ENCODE measurements around the gene TFB2M.

The TFB2M gene

DNA sequence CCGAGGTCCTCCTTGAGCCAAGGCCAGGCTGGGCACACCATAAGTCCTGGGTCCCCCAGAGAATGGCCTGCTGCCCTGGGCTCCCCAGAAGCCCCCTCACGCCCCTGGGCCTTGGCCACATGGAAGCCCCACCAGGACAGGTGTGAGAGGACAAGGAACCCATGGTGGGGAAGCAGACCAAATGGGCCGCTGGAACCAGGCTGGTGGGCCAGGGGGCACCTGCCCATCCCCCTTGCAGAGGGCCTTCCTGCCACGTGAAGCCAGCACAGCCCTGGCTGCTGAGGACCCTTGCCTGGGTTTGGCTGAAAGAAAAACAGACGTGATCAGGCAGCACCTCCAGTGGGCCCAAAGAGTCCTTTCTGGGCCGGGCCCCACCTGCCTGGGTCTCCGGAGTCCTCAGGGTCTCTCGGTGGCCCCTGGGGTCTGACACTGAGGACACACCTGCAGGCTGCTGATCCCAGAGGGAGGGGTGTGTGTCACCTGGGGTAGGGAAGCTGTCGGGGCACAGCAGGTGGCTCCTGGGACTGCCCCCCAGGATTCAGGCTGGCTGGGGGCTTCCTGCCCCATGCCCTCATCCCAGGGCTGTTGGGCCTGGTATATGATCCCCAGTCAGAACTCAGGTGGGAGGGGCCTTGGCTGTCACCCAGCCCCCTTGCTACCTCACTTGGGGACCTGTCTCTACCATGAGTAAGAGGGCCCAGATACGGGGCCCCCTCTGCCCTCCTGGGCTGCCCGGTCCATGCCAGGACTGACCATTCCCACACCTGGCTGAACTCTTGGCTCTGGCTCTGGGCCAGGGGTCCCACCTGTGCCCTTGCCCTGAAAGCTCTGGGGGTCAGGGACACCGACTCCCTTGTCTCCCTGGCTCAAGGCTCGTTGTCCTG, 55.7 kb downstream of the TFB2M start:
- H3K9ac ChIP-seq (ENCODE audit: low read depth in 1 of 2, low read length in 2 of 2): no peak overlapping the region
- H3K4me3 ChIP-seq (ENCODE audit: low read length in 2 of 2): no peak overlapping the region
- H3K27me3 ChIP-seq (ENCODE audit: control insufficient read depth in 2 of 2, insufficient read depth in 2 of 2, low read length in 2 of 2): no peaks in the 10 kb centered on the region
- H3K9me3 ChIP-seq (ENCODE audit: control insufficient read depth in 2 of 2, low read length in 2 of 2): peaks cover 0 to 6% of the 10 kb centered on the region in 2 donors
- no peaks in the 10 kb centered on the region for H3K36me3 ChIP-seq (ENCODE audit: control insufficient read depth in 2 of 2, insufficient read depth in 2 of 2, low read length in 2 of 2)
- no peak overlapping the region for H3K27ac ChIP-seq (ENCODE audit: low read depth in 2 of 2, low read length in 2 of 2)
- H3K4me1 ChIP-seq (ENCODE audit: control insufficient read depth in 2 of 2, insufficient read depth in 2 of 2, low read length in 2 of 2): peaks cover 0 to 10% of the 10 kb centered on the region in 2 donors

DNA sequence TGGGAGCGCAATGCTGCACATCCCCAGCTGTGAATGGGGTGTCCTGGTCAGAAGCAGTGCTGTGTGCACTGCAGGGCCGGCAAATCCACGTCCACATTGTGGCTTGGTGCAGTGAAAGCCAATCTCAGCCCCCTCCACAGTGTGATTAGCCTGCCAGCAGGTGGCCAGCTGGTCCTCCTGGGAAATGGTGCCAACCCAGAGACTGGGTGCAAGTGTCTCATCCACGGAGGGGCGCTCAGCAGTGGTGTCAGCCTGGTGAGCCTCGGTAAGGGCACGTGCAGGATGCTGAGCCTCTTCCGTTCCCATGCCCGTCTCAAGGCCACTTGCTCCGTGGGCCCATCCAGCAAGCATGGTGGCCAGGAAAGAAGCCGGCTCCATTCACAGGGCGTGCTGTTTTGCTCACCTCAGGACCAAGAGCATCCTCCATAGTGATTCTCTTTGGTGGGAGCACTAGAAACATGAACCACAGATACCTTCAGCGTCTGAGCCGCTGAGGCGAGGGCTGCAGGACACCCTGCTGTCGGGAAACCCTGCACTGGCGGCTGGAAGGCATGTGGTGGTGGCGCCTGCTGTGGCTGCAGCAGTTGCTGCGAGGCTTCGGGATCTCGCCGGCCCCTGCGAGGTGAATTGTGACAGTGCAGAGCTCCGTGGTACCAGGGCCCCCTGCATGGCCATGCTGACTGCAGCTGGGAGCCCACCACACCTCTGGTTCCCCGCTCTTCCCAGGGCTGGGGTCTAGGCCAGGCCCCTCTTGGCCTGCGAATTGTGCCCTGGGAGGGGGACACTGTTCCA, 57.0 kb downstream of the TFB2M start:
- Histone ChIP-seq H3K9ac (ENCODE audit: low read depth in 1 of 2, low read length in 2 of 2) (no peak overlapping the region), H3K4me3 (ENCODE audit: low read length in 2 of 2) (no peak overlapping the region), H3K9me3 (ENCODE audit: control insufficient read depth in 2 of 2, low read length in 2 of 2) (no peaks in the 10 kb centered on the region), H3K27ac (ENCODE audit: low read depth in 2 of 2, low read length in 2 of 2) (no peak overlapping the region), H3K36me3 (ENCODE audit: control insufficient read depth in 2 of 2, insufficient read depth in 2 of 2, low read length in 2 of 2) (no peaks in the 10 kb centered on the region), H3K27me3 (ENCODE audit: control insufficient read depth in 2 of 2, insufficient read depth in 2 of 2, low read length in 2 of 2) (no peaks in the 10 kb centered on the region), H3K4me1 (ENCODE audit: control insufficient read depth in 2 of 2, insufficient read depth in 2 of 2, low read length in 2 of 2) (peaks cover 0 to 10% of the 10 kb centered on the region in 2 donors)

DNA sequence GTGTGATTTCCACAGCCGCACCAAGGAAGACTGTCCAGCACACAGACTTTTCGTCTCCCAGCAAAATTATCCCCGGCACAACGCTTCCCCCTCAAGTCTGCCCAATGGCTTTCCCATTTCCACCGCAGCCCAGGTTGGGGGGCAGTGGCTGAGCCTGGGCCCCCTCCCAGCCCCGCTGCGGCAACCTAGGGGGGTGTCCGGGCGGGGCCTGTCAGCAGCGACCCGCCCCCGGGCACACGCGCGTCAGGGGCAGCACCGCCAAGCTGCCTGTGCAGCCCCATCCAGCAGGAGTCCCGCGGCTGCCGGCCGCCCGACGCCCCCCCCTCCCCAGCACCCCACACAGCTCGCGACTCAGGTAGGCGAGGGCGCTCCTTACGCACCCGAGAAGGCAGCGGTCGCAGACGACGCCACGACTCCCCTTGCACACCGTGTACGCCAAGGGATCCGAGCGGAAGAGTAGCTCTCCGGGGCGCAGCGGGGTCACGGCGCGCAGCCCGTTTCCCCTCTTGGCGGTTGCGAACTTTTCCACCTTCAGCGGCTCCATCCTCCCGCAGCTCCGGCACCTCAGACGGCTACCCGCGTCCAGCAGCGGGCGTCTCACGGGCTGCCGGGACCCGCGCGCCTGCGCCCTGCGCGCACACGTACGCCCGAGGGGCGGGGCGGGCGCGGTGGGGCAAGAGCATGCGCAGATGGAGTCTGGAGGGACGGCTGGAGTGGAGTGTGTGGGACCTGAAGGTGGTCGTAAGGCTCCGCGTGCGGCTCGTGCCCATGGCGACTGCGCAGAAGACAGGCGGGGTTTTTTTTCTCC, 59.2 kb downstream of the TFB2M start, which contains the start of gene SMYD3:
SMYD3 (minus strand) TSS at position 606 of the 808 bp plus-strand sequence.
- Histone ChIP-seq H3K9ac (ENCODE audit: low read depth in 1 of 2, low read length in 2 of 2) (peak within 1 kb of the TSS; percentile 70 to 83), H3K27me3 (ENCODE audit: control insufficient read depth in 2 of 2, insufficient read depth in 2 of 2, low read length in 2 of 2) (no peaks in the 10 kb centered on the region), H3K4me1 (ENCODE audit: control insufficient read depth in 2 of 2, insufficient read depth in 2 of 2, low read length in 2 of 2) (peaks cover 0 to 16% of the 10 kb centered on the region in 2 donors), H3K27ac (ENCODE audit: low read depth in 2 of 2, low read length in 2 of 2) (peak within 1 kb of the TSS; percentile 30 to 65), H3K4me3 (ENCODE audit: low read length in 2 of 2) (peak within 1 kb of the TSS; percentile 79 to 95), H3K36me3 (ENCODE audit: control insufficient read depth in 2 of 2, insufficient read depth in 2 of 2, low read length in 2 of 2) (no peaks in the 10 kb centered on the region), H3K9me3 (ENCODE audit: control insufficient read depth in 2 of 2, low read length in 2 of 2) (no peaks in the 10 kb centered on the region)

DNA sequence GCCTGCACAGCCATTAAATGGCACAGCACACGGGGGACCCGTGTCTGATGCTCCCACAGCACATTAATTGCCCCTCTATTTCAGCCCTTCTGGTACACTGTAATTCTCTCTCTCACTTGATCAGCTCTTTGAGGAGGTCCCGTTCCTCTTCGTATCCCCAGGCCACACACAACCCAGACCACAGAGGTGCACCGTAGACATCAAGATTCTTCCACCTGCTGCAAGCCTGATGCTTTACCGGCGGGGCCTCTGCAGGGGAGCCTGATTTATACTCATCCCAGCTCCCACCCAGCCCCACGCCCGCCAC, 59.7 kb downstream of the TFB2M start:
- no peaks in the 10 kb centered on the region for H3K9me3 ChIP-seq (ENCODE audit: control insufficient read depth in 2 of 2, low read length in 2 of 2)
- no peaks in the 10 kb centered on the region for H3K36me3 ChIP-seq (ENCODE audit: control insufficient read depth in 2 of 2, insufficient read depth in 2 of 2, low read length in 2 of 2)
- H3K27ac ChIP-seq (ENCODE audit: low read depth in 2 of 2, low read length in 2 of 2): no peak overlapping the region
- no peaks in the 10 kb centered on the region for H3K27me3 ChIP-seq (ENCODE audit: control insufficient read depth in 2 of 2, insufficient read depth in 2 of 2, low read length in 2 of 2)
- H3K4me1 ChIP-seq (ENCODE audit: control insufficient read depth in 2 of 2, insufficient read depth in 2 of 2, low read length in 2 of 2): peaks cover 0 to 16% of the 10 kb centered on the region in 2 donors
- H3K9ac ChIP-seq (ENCODE audit: low read depth in 1 of 2, low read length in 2 of 2): peak overlapping the region in 1 of 2 donors; percentile 70
- H3K4me3 ChIP-seq (ENCODE audit: low read length in 2 of 2): peak overlapping the region; percentile 79 to 95

DNA sequence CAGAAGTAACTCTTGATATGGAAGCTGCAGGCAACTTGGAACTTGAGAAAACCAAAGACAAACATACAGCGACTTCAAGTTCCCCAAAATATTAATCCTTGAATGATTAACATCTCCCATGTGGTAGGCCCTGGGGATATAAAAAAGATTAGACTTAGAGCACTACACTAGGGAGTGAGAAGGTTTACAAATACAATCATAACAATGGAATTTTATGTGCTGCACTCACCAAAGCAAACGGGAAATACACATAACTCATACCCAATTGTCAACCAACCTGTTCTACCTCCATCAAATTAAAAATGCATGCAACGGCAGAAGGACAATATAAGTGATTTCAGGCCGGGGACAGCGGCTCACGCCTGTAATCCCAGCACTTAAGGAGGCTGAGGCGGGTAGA, 62.7 kb downstream of the TFB2M start:
- H3K4me1 ChIP-seq (ENCODE audit: control insufficient read depth in 2 of 2, insufficient read depth in 2 of 2, low read length in 2 of 2): peaks cover 0 to 16% of the 10 kb centered on the region in 2 donors
- no peak overlapping the region for H3K4me3 ChIP-seq (ENCODE audit: low read length in 2 of 2)
- no peak overlapping the region for H3K9ac ChIP-seq (ENCODE audit: low read depth in 1 of 2, low read length in 2 of 2)
- no peaks in the 10 kb centered on the region for H3K27me3 ChIP-seq (ENCODE audit: control insufficient read depth in 2 of 2, insufficient read depth in 2 of 2, low read length in 2 of 2)
- no peaks in the 10 kb centered on the region for H3K9me3 ChIP-seq (ENCODE audit: control insufficient read depth in 2 of 2, low read length in 2 of 2)
- no peaks in the 10 kb centered on the region for H3K36me3 ChIP-seq (ENCODE audit: control insufficient read depth in 2 of 2, insufficient read depth in 2 of 2, low read length in 2 of 2)
- H3K27ac ChIP-seq (ENCODE audit: low read depth in 2 of 2, low read length in 2 of 2): no peak overlapping the region

DNA sequence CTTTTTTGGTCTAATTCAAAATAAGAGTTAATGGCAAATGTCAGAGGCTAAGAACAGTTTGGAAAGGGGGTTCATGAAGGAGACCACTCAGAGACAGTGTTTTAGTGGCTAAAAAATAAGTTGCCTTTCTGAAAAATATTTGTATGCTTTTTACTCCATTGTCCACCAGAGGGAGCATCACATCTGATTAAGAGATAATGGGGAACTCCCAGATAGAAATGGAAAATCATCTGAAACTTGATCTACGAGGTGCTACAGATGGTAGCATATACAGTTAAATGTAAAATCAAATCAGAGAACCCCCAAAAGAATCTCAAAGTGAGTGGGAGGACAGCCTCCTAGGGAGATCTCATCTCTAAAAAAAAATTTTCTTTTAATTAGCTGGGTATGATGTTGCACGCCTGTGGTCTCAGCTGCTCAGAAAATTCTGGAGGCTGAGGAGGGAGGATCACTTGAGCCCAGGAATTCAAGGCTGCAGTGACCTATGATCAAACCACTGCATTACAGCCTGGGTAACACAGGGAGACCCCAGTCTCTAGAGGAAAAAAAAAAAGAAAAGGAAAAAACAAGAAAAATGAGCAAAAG, 68.6 kb downstream of the TFB2M start:
- Histone ChIP-seq H3K27ac (ENCODE audit: low read depth in 2 of 2, low read length in 2 of 2) (no peak overlapping the region), H3K27me3 (ENCODE audit: control insufficient read depth in 2 of 2, insufficient read depth in 2 of 2, low read length in 2 of 2) (no peaks in the 10 kb centered on the region)

DNA sequence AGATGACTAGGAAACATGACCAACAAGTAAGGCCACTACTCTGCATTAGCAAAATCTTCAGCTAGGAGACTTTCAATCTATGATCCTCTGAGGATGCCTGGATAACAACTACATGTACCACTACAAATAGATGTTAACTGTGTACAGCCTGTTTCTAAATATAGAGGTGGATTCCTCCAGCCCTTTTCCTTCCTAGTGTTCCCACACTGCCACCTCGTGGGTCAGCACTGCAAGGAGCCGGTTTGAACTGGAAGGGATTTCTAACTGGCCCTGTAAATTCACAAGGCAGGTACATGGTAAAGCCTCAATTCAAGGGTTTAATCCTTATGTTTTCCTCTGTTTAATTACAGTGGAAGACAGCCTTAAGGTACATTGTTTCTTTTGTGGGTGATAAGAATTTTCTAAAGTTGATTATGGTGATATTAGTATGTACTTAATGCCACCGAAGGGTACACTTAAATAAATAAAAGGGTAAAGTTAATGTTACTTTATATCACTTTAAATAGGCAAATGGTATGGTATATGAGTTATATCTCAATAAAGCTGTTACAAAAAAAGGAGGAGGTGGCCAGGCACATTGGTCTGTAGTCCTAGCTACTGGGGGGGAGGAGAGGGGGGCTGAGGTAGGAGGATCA, 73.3 kb downstream of the TFB2M start:
- Histone ChIP-seq H3K27me3 (ENCODE audit: control insufficient read depth in 2 of 2, insufficient read depth in 2 of 2, low read length in 2 of 2) (no peaks in the 10 kb centered on the region), H3K9ac (ENCODE audit: low read depth in 1 of 2, low read length in 2 of 2) (no peak overlapping the region), H3K9me3 (ENCODE audit: control insufficient read depth in 2 of 2, low read length in 2 of 2) (no peaks in the 10 kb centered on the region), H3K4me1 (ENCODE audit: control insufficient read depth in 2 of 2, insufficient read depth in 2 of 2, low read length in 2 of 2) (no peaks in the 10 kb centered on the region), H3K36me3 (ENCODE audit: control insufficient read depth in 2 of 2, insufficient read depth in 2 of 2, low read length in 2 of 2) (no peaks in the 10 kb centered on the region), H3K27ac (ENCODE audit: low read depth in 2 of 2, low read length in 2 of 2) (no peak overlapping the region), H3K4me3 (ENCODE audit: low read length in 2 of 2) (no peak overlapping the region)

More for the DNA sequence above, 68.6 kb downstream of the TFB2M start:
- Histone ChIP-seq H3K36me3 (ENCODE audit: control insufficient read depth in 2 of 2, insufficient read depth in 2 of 2, low read length in 2 of 2) (no peaks in the 10 kb centered on the region), H3K9ac (ENCODE audit: low read depth in 1 of 2, low read length in 2 of 2) (no peak overlapping the region), H3K4me1 (ENCODE audit: control insufficient read depth in 2 of 2, insufficient read depth in 2 of 2, low read length in 2 of 2) (no peaks in the 10 kb centered on the region), H3K4me3 (ENCODE audit: low read length in 2 of 2) (no peak overlapping the region), H3K9me3 (ENCODE audit: control insufficient read depth in 2 of 2, low read length in 2 of 2) (no peaks in the 10 kb centered on the region)

DNA sequence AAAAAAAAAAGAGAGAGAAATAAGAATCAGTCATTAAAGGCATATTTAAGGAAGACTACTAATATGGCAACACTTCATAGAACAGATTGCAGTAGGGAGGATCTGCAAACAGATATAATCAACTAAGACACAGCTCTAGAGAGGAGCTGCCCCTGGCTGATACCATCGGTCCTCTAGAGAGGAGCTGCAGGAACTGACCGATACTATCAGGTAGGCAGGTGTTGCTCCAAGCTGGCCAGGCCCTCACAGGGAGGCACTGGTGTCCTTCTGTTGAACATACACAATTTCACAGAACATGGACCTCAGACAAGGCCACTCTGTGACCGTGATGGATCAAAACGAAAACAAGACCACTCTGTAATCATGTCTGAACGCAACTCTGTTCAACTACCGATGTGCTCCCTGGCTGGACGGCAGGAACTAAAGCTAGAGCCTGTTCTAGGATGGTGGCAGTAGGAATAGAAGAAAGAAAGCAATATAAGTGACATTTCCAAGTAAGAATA, 74.5 kb downstream of the TFB2M start:
- Histone ChIP-seq H3K36me3 (ENCODE audit: control insufficient read depth in 2 of 2, insufficient read depth in 2 of 2, low read length in 2 of 2) (no peaks in the 10 kb centered on the region), H3K4me3 (ENCODE audit: low read length in 2 of 2) (no peak overlapping the region), H3K4me1 (ENCODE audit: control insufficient read depth in 2 of 2, insufficient read depth in 2 of 2, low read length in 2 of 2) (no peaks in the 10 kb centered on the region), H3K9me3 (ENCODE audit: control insufficient read depth in 2 of 2, low read length in 2 of 2) (no peaks in the 10 kb centered on the region), H3K27ac (ENCODE audit: low read depth in 2 of 2, low read length in 2 of 2) (no peak overlapping the region), H3K27me3 (ENCODE audit: control insufficient read depth in 2 of 2, insufficient read depth in 2 of 2, low read length in 2 of 2) (no peaks in the 10 kb centered on the region), H3K9ac (ENCODE audit: low read depth in 1 of 2, low read length in 2 of 2) (no peak overlapping the region)
